SKM-1 (cell line): ENCODE results near the gene MRPS5.
"Not testable (repeated sequence)": the region's sequence is repeated elsewhere in the genome, so short reads cannot be mapped to it uniquely, and the experiment has no call there.

Source experiments
- DNase-seq: peaks from one replicate; lab custom pipeline; 2025; ENCODE audit not compliant: unreplicated experiment; lab: John Stamatoyannopoulos, UW

Gene MRPS5

GRCh38 chr2:95048825-95049682, 72.6 kb downstream of the MRPS5 start:
- DNase-seq = no peak

GRCh38 chr2:95047629-95048510, 73.7 kb downstream of the MRPS5 start:
- DNase-seq = no peak

- DNase-seq = no peak
Measured at GRCh38 chr2:95046371-95047112, 75.1 kb downstream of the MRPS5 start.

GRCh38 chr2:95044601-95045000, 77.0 kb downstream of the MRPS5 start:
- DNase-seq = no peak

- no peak for DNase-seq
Measured at GRCh38 chr2:95043300-95044093, 78.1 kb downstream of the MRPS5 start.

GRCh38 chr2:95042472-95043271, 78.9 kb downstream of the MRPS5 start:
- no peak for DNase-seq

- no peak for DNase-seq
Measured at GRCh38 chr2:95041824-95042442, 79.7 kb downstream of the MRPS5 start.

GRCh38 chr2:95041060-95041823, 80.4 kb downstream of the MRPS5 start:
- no peak for DNase-seq

- no peak for DNase-seq
Measured at GRCh38 chr2:95040426-95040825, 81.2 kb downstream of the MRPS5 start.

- DNase-seq = no peak
Measured at GRCh38 chr2:95039978-95040377, 81.6 kb downstream of the MRPS5 start.

GRCh38 chr2:95039363-95039762, 82.2 kb downstream of the MRPS5 start:
- no peak for DNase-seq

GRCh38 chr2:95038635-95039298, 82.8 kb downstream of the MRPS5 start:
- DNase-seq = no peak

GRCh38 chr2:95037841-95038585, 83.6 kb downstream of the MRPS5 start:
- not testable (repeated sequence) for DNase-seq

- no peak for DNase-seq
Measured at GRCh38 chr2:95037384-95037839, 84.2 kb downstream of the MRPS5 start.

- no peak for DNase-seq
Measured at GRCh38 chr2:95036596-95037383, 84.8 kb downstream of the MRPS5 start.
